Activated CD4-positive, CD25-positive, alpha-beta regulatory T cell treated with anti-CD3 and anti-CD28 coated beads, Interleukin-2, amount 50 U/mL, for 72 hours (primary cell): ENCODE results near the gene RXRB.
A peak's percentile ranks its signal among the peaks of the same experiment; 100 is the strongest.
"Not testable (repeated sequence)": the region's sequence is repeated elsewhere in the genome, so short reads cannot be mapped to it uniquely, and the experiment has no call there.

Source experiments
- DNase-seq: peaks from one replicate; pipeline ENCODE4 v3.0.0; 2021

Gene RXRB

GRCh38 chr6:33160728-33161344, 39.6 kb downstream of the RXRB start:
- DNase-seq = peak; percentile 17

- no peak for DNase-seq
Measured at GRCh38 chr6:33160096-33160495, 40.4 kb downstream of the RXRB start.

GRCh38 chr6:33156964-33157363, 43.5 kb downstream of the RXRB start:
- DNase-seq = no peak

GRCh38 chr6:33156561-33156960, 43.9 kb downstream of the RXRB start:
- no peak for DNase-seq

DNA sequence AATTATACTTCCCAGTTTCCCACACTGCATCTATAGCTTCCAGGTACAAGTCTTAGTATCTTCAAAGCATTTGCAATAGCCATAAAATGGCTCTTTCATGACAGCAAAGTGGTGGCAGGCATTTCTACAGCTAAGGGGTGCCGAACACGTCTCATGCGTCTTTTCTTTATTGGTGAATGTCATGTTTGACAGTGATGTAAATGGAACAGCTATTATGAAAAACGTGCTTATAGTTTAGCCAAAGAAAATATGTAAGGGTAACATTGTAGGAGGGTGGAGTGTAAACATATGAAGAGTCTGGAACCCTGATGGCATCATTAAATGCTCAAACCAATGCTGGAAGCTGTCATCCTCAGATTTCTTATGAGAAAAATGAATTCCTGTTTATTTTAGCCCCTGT, 46.1 kb downstream of the RXRB start:
- no peak for DNase-seq

DNA sequence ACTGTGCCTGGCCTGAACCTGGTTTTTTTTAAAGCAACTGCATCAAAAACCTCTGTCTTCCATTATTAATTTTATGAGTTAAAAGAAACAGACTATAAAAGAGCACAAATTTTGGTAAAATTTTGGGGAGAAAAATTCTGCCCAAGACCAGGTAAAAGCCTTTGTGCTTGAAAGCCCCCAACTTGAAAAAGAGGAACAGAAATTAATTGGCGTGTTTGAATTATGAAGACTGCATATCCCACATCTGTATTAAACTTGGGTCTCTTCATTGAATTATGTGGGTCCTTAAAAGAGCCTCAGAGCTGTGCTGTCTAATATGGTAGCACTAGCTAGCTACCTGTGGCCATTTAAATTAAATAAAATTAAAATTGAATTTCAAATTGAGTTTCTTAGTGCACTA, 49.4 kb downstream of the RXRB start:
- no peak for DNase-seq

- not testable (repeated sequence) for DNase-seq
Measured at GRCh38 chr6:33150560-33150959, 49.9 kb downstream of the RXRB start.

- DNase-seq = no peak
Measured at GRCh38 chr6:33147807-33148666, 52.4 kb downstream of the RXRB start.

DNA sequence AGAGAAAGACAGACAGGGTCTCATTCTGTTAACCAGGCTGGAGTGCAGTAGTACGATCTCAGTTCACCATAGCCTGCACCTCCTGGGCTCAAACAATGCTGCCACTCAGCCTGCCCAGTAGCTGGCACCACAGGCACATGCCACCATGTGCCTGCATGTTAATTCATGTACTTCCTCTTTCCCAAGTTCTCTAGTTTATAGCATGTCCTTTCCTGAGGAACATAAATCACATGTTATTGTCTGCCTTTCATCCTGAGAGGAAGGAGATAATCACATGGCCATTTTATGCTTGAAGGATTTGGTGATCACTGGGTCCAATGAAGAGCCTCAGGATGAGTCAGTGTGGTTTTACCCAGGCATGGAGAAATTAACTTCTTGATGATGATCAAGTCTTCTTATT, 56.1 kb downstream of the RXRB start:
- DNase-seq = no peak
